NCI-H345 treated with DMSO at 0.1 percent for 48 hours (cell line): ENCODE measurements around the gene MAP3K5.
"Not testable (repeated sequence)": the region's sequence is repeated elsewhere in the genome, so short reads cannot be mapped to it uniquely, and the experiment has no call there.

Experiments used
- DNase-seq: peaks from one replicate; lab custom pipeline; 2025; ENCODE audit not compliant: unreplicated experiment; lab: John Stamatoyannopoulos, UW

The MAP3K5 gene

GRCh38 chr6:136726837-136727557 lies 65.3 kb downstream of the MAP3K5 start:
- DNase-seq = no peak

- no peak for DNase-seq
Measured at GRCh38 chr6:136725124-136725523, 67.2 kb downstream of the MAP3K5 start.

GRCh38 chr6:136723780-136724179 lies 68.5 kb downstream of the MAP3K5 start:
- DNase-seq = no peak

GRCh38 chr6:136721467-136721866 lies 70.8 kb downstream of the MAP3K5 start:
- DNase-seq = no peak

- no peak for DNase-seq
Measured at GRCh38 chr6:136720045-136720770, 72.1 kb downstream of the MAP3K5 start.

GRCh38 chr6:136719280-136720044 lies 72.8 kb downstream of the MAP3K5 start:
- DNase-seq = no peak

- DNase-seq = no peak
Measured at GRCh38 chr6:136718476-136718875, 73.8 kb downstream of the MAP3K5 start.

GRCh38 chr6:136717716-136717990 lies 74.6 kb downstream of the MAP3K5 start:
- no peak for DNase-seq

GRCh38 chr6:136716917-136717715 lies 75.2 kb downstream of the MAP3K5 start:
- no peak for DNase-seq

- DNase-seq = not testable (repeated sequence)
Measured at GRCh38 chr6:136712642-136713041, 79.6 kb downstream of the MAP3K5 start.

GRCh38 chr6:136711644-136712043 lies 80.6 kb downstream of the MAP3K5 start:
- DNase-seq = no peak

GRCh38 chr6:136710877-136711552 lies 81.3 kb downstream of the MAP3K5 start:
- DNase-seq = no peak

GRCh38 chr6:136709429-136709828 lies 82.8 kb downstream of the MAP3K5 start:
- no peak for DNase-seq

- DNase-seq = no peak
Measured at GRCh38 chr6:136706430-136706829, 85.8 kb downstream of the MAP3K5 start.

- no peak for DNase-seq
Measured at GRCh38 chr6:136703331-136703865, 88.9 kb downstream of the MAP3K5 start.

GRCh38 chr6:136701045-136701444 lies 91.2 kb downstream of the MAP3K5 start:
- peak; percentile 11 for DNase-seq

- no peak for DNase-seq
Measured at GRCh38 chr6:136699358-136699757, 92.9 kb downstream of the MAP3K5 start.

GRCh38 chr6:136696783-136697364 lies 95.4 kb downstream of the MAP3K5 start:
- no peak for DNase-seq

- DNase-seq = no peak
Measured at GRCh38 chr6:136696238-136696637, 96.0 kb downstream of the MAP3K5 start.

- no peak for DNase-seq
Measured at GRCh38 chr6:136695412-136695811, 96.9 kb downstream of the MAP3K5 start.
